ENCODE measurements around the gene ICA1.
"Not testable (repeated sequence)": the region's sequence is repeated elsewhere in the genome, so short reads cannot be mapped to it uniquely, and the experiment has no call there.

GRCh38 chr7:8063300-8063699 lies 198.7 kb downstream of the ICA1 start:
- not testable (repeated sequence) for TF ChIP-seq CTCF (optimal IDR thresholded peaks at IDR 0.05 in 1 of 3, IDR thresholded peaks at IDR 0.05 in 1 of 3, conservative IDR thresholded peaks at IDR 0.05 in 1 of 3; ENCODE audit: extremely low read depth in 1 of 3, insufficient read depth in 2 of 3, low read length in 3 of 3); EZH2 (IDR thresholded peaks at IDR 0.05; ENCODE audit: low read length)

All from keratinocyte (primary cell).